SU-DHL-6 (cell line): ENCODE results near the gene PDGFA.

Experiments
- H2AFZ ChIP-seq: fragments of 200-600 bp; sonication (generic); 2 replicates; pipeline ENCODE4 v1.6.1; 2014; ENCODE audit warnings: low read depth, mild to moderate bottlenecking, moderate library complexity, mixed read lengths, antibody characterized with exemption, low read length; ENCODE audit not compliant: severe bottlenecking
- H3F3A ChIP-seq: fragments of 200-600 bp; shearing (Covaris generic); 2 replicates; pipeline ENCODE4 v1.6.0; 2016; ENCODE audit warnings: antibody characterized with exemption, mild to moderate bottlenecking; ENCODE audit not compliant: insufficient read depth
- H3K27ac ChIP-seq: fragments of 200-600 bp; sonication (generic); 2 replicates; pipeline ENCODE4 v1.5.1; 2016; ENCODE audit warnings: low read depth, mild to moderate bottlenecking, low read length, moderate library complexity, mixed read lengths
- H3K27me3 ChIP-seq: fragments of 200-600 bp; sonication (generic), shearing (Covaris generic); 2 replicates; pipeline ENCODE4 v1.6.0; 2014; ENCODE audit warnings: mild to moderate bottlenecking, low read length
- H3K36me3 ChIP-seq: fragments of 200-600 bp; sonication (generic); 2 replicates; pipeline ENCODE4 v1.6.1; 2014; ENCODE audit warnings: mild to moderate bottlenecking, low read length, mixed read lengths
- H3K4me2 ChIP-seq: fragments of 300-600, 200-600 bp; shearing (Covaris generic), sonication (generic); 2 replicates; pipeline ENCODE4 v1.6.0; 2014; ENCODE audit warnings: low read length, low read depth, mild to moderate bottlenecking; ENCODE audit not compliant: poor library complexity, severe bottlenecking
- H3K4me3 ChIP-seq: fragments of 200-600 bp; sonication (generic); 2 replicates; pipeline ENCODE4 v1.5.1; 2014; ENCODE audit warnings: antibody characterized with exemption, low read length, mild to moderate bottlenecking, mixed read lengths; ENCODE audit not compliant: insufficient read depth, poor library complexity, severe bottlenecking
- H3K79me2 ChIP-seq: fragments of 200-600 bp; sonication (generic); 2 replicates; pipeline ENCODE4 v1.6.1; 2014; ENCODE audit warnings: mild to moderate bottlenecking, low read length, moderate library complexity; ENCODE audit not compliant: insufficient read depth
- H3K9ac ChIP-seq: fragments of 200-600 bp; sonication (generic); 2 replicates; pipeline ENCODE4 v1.7.0; 2014; ENCODE audit warnings: mild to moderate bottlenecking, low read length
- H3K9me2 ChIP-seq: fragments of 200-600 bp; sonication (generic); replicated peaks from 2 replicates; pipeline ENCODE4 v1.6.1; 2014; ENCODE audit warnings: low read length; ENCODE audit not compliant: insufficient read depth
- H3K9me3 ChIP-seq: fragments of 200-600 bp; sonication (generic); 2 replicates; pipeline ENCODE4 v1.6.1; 2014; ENCODE audit warnings: low read length, mixed read lengths; ENCODE audit not compliant: insufficient read depth
- H4K20me1 ChIP-seq: fragments of 200-600 bp; sonication (generic); 2 replicates; pipeline ENCODE4 v1.6.1; 2014; ENCODE audit warnings: low read depth, mild to moderate bottlenecking, antibody characterized with exemption, low read length, moderate library complexity, mixed read lengths
- CTCF ChIP-seq: fragments of 200-600 bp; sonication (generic); IDR thresholded peaks from one replicate; pipeline ENCODE4 v1.5.1; 2017; ENCODE audit warnings: antibody characterized with exemption, mild to moderate bottlenecking, low read length, moderate library complexity; ENCODE audit not compliant: insufficient read depth, poor library complexity, severe bottlenecking
- EZH2phosphoT487 ChIP-seq: fragments of 200-600 bp; sonication (generic), shearing (Covaris generic); conservative IDR thresholded peaks from 2 replicates; pipeline ENCODE4 v1.6.1; 2018; ENCODE audit warnings: mild to moderate bottlenecking, antibody characterized with exemption, low read length, moderate library complexity, mixed read lengths

Gene PDGFA

GRCh38 chr7:533266-533665, 13.6 kb upstream of the PDGFA start:
- no peak overlapping the region for H3K4me3 ChIP-seq
- H3F3A ChIP-seq = no peaks in the 10 kb centered on the region
- H3K27me3 ChIP-seq = no peaks in the 10 kb centered on the region
- no peaks in the 10 kb centered on the region for H3K79me2 ChIP-seq
- TF ChIP-seq CTCF (no peak), EZH2phosphoT487 (no peak)
- H3K9me3 ChIP-seq = no peaks in the 10 kb centered on the region
- no peak overlapping the region for H3K4me2 ChIP-seq
- no peak overlapping the region for H2AFZ ChIP-seq
- H4K20me1 ChIP-seq = no peaks in the 10 kb centered on the region
- no peaks in the 10 kb centered on the region for H3K9me2 ChIP-seq
- no peaks in the 10 kb centered on the region for H3K36me3 ChIP-seq
- H3K27ac ChIP-seq = no peak overlapping the region
- no peak overlapping the region for H3K9ac ChIP-seq

- Histone ChIP-seq H3K9me3 (no peaks in the 10 kb centered on the region), H3K4me2 (no peak overlapping the region), H3K4me3 (no peak overlapping the region), H3K9me2 (no peaks in the 10 kb centered on the region), H3K9ac (no peak overlapping the region), H3K36me3 (no peaks in the 10 kb centered on the region), H3K27ac (no peak overlapping the region), H4K20me1 (no peaks in the 10 kb centered on the region), H2AFZ (no peak overlapping the region), H3K79me2 (no peaks in the 10 kb centered on the region), H3K27me3 (no peaks in the 10 kb centered on the region), H3F3A (no peaks in the 10 kb centered on the region)
- no peak for TF ChIP-seq CTCF
- TF ChIP-seq EZH2phosphoT487 = no peak
Observed at GRCh38 chr7:532379-533143, 12.9 kb upstream of the PDGFA start.

DNA sequence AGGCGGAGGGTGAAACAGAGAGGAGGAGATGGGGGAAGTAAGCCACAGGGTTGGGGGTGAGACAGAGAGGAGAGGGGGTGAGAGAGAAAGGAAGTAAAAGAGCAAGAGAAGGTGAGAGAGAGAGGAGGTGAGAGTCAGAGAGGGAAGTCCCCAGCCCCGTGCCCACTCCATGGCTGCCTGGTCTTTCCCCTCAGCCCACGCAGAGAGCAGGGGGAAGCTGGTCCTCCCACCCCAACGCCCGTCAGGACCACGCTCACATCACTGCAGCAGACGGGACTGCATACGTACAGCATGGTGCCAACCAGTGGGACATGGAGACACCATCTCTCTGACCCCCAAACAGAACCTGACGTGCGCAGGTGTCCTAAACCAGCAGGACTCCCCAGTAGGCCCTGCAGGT, 12.1 kb upstream of the PDGFA start:
- H3K4me3 ChIP-seq = no peak overlapping the region
- no peaks in the 10 kb centered on the region for H3K36me3 ChIP-seq
- no peaks in the 10 kb centered on the region for H3F3A ChIP-seq
- TF ChIP-seq CTCF = no peak
- TF ChIP-seq EZH2phosphoT487 = no peak
- no peaks in the 10 kb centered on the region for H3K9me3 ChIP-seq
- H3K79me2 ChIP-seq = no peaks in the 10 kb centered on the region
- no peak overlapping the region for H2AFZ ChIP-seq
- H3K9me2 ChIP-seq = no peaks in the 10 kb centered on the region
- no peak overlapping the region for H3K9ac ChIP-seq
- H3K27me3 ChIP-seq = no peaks in the 10 kb centered on the region
- H3K27ac ChIP-seq = no peak overlapping the region
- no peaks in the 10 kb centered on the region for H4K20me1 ChIP-seq
- H3K4me2 ChIP-seq = no peak overlapping the region
